GM19397 (cell line): ENCODE measurements around the gene RNASE13.
"Not testable (repeated sequence)": the region's sequence is repeated elsewhere in the genome, so short reads cannot be mapped to it uniquely, and the experiment has no call there.

Experiments
- ATAC-seq: cut with Tn5 transposase; IDR thresholded peaks from one replicate; pipeline ENCODE4 v1.9.1; 2021; ENCODE audit warnings: mild to moderate bottlenecking, moderate library complexity; ENCODE audit not compliant: unreplicated experiment

RNASE13 gene

DNA sequence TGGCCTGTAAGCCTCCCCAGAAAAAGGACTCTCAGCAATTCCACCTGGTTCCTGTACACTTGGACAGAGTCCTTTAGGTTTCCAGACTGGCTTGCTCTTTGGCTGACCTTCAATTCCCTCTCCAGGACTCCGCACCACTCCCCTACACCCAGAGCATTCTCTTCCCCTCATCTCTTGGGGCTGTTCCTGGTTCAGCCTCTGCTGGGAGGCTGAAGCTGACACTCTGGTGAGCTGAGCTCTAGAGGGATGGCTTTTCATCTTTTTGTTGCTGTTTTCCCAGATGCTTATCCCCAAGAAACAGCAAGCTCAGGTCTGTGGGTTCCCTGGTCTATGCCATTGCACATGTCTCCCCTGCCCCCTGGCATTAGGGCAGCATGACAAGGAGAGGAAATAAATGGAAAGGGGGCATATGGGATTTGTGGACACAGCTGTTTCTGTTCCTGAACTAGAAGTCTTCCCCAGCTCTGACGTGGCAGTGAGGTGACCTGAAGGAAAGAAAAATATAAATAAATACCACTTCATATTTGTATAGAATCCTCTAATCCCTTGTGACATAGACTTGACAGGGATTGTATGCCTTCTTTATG is 8.9 kb upstream of the RNASE13 start:
- ATAC-seq = no peak

DNA sequence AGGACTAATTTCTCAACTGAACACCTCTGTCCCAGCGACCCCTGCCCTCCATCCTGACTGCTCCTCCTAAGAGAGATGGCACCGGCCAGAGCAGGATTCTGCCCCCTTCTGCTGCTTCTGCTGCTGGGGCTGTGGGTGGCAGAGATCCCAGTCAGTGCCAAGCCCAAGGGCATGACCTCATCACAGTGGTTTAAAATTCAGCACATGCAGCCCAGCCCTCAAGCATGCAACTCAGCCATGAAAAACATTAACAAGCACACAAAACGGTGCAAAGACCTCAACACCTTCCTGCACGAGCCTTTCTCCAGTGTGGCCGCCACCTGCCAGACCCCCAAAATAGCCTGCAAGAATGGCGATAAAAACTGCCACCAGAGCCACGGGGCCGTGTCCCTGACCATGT is 8.3 kb upstream of the RNASE13 start:
- no peak for ATAC-seq

GRCh38 chr14:21041676-21042433 is 7.2 kb upstream of the RNASE13 start, which contains the start of gene RNASE7:
TSS of gene RNASE7 (plus strand) at chr14:21042362. CDS start at chr14:21042993, 631 bp downstream.
- ATAC-seq = no peak

- ATAC-seq = not testable (repeated sequence)
Measured at GRCh38 chr14:21040941-21041340, 6.3 kb upstream of the RNASE13 start.

- no peak for ATAC-seq
Measured at GRCh38 chr14:21040370-21040925, 5.8 kb upstream of the RNASE13 start.

DNA sequence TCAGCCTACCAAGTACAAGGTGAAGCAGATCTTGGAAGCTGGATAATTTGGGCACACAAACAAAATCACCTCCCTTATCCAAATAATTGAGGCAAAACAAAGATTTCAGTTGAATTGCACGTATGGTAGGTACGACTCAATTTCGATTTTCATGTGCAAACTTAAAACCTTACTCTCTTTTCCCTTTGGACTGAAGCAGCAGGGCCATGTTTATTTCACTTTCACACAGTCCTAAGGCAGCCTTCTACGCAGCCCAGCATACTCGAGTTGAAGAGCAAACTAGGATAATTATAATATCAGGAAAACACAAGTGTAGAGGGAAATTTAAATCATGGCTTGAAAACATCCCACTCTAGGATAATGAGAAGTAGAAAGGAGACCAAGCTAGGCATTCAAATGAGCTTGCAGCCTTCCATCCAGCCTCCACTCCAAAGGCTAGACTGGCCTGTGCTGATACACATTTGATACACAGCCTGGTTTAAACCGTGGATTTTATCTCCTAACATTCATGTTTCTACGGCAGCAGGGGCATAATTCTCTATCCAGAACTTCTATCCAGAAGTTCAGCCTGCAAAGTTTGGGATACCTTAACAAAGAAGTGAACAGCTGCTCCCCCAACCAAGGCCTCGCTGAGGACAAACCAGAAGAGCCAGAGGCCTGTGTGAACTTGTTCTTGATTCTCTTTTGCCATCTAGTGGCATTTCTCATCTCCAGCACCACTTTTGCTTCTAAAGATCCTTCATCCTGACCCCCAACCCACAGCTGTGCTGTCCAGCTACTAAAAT is 5.2 kb upstream of the RNASE13 start:
- no peak for ATAC-seq

- ATAC-seq = no peak
Measured at GRCh38 chr14:21038441-21039422, 4.1 kb upstream of the RNASE13 start.

GRCh38 chr14:21037156-21037555 is 2.5 kb upstream of the RNASE13 start:
- no peak for ATAC-seq

DNA sequence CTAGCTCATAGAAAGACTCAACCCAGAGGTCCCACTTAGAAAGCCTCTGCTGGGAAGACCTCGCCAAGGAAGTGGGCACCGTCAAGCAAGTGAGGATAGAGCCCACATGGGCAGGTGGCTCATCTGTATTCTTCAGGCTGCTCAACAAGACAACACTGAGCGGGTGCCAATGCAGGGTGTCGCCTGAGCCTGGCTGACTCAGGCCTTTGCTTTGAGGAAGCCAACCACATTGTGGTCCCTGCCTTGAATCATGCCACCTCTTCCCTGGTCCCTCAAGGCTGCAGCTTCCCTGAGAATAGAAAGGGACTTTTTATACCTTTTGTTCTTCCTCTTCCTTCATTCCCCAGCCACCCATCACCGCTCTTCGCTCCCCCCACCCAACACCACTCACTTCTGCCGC is 2.1 kb upstream of the RNASE13 start:
- ATAC-seq = no peak

- no peak for ATAC-seq
Measured at GRCh38 chr14:21033133-21033698, 1.4 kb downstream of the RNASE13 start.

- ATAC-seq = no peak
Measured at GRCh38 chr14:21032326-21033132, 2.1 kb downstream of the RNASE13 start.

DNA sequence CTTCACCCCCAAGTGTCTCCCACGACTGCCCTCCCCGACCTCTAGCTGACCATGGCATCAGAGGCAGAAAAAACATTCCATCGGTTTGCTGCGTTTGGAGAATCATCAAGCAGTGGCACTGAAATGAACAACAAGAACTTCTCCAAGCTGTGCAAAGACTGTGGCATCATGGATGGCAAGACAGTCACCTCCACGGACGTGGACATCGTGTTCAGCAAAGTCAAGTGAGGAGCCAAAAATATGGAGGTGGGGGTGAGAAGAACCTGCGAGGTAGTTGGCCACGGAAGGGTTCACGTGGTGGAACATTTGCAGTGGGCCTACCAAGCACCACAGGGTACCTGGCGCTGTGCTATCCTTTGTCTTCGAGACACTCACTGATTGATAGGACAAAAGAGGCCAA is 4.1 kb downstream of the RNASE13 start:
- ATAC-seq = no peak

GRCh38 chr14:21029917-21030316 is 4.7 kb downstream of the RNASE13 start, which contains the start of gene TPPP2:
TSS of gene TPPP2 (plus strand) at chr14:21030217. CDS start at chr14:21030582, 365 bp downstream.
- no peak for ATAC-seq

GRCh38 chr14:21026988-21027315 is 7.7 kb downstream of the RNASE13 start:
- ATAC-seq = no peak

- no peak for ATAC-seq
Measured at GRCh38 chr14:21026274-21026987, 8.2 kb downstream of the RNASE13 start.

- no peak for ATAC-seq
Measured at GRCh38 chr14:21025371-21026273, 9.0 kb downstream of the RNASE13 start.

GRCh38 chr14:21024585-21025370 is 9.8 kb downstream of the RNASE13 start, which contains the start of gene NDRG2:
TSS of gene NDRG2 (minus strand) at chr14:21025061. CDS start at chr14:21023315, 1,746 bp downstream.
- ATAC-seq = no peak
